ENCODE data around the gene MAP3K5.

DNA sequence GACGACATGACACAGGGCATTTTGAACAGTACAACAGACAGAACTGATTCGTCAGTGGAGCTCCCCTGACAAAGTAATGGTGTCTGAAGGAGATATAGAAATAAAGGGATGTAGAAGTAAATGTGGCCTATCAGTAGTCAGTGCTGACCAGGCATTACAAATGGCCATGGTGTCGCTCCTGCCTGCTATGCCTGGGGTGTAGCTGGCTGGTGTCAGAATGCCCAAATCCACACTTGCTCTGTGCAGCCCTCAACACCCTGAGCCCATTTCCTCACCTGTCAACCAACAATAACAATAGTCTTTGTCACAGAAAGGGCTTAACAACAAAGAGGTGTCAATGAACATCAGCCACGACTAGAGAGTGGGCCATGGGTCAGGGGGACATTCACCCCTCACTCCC lies 53.2 kb downstream of the MAP3K5 start:
- TF ChIP-seq, protein P1, sequence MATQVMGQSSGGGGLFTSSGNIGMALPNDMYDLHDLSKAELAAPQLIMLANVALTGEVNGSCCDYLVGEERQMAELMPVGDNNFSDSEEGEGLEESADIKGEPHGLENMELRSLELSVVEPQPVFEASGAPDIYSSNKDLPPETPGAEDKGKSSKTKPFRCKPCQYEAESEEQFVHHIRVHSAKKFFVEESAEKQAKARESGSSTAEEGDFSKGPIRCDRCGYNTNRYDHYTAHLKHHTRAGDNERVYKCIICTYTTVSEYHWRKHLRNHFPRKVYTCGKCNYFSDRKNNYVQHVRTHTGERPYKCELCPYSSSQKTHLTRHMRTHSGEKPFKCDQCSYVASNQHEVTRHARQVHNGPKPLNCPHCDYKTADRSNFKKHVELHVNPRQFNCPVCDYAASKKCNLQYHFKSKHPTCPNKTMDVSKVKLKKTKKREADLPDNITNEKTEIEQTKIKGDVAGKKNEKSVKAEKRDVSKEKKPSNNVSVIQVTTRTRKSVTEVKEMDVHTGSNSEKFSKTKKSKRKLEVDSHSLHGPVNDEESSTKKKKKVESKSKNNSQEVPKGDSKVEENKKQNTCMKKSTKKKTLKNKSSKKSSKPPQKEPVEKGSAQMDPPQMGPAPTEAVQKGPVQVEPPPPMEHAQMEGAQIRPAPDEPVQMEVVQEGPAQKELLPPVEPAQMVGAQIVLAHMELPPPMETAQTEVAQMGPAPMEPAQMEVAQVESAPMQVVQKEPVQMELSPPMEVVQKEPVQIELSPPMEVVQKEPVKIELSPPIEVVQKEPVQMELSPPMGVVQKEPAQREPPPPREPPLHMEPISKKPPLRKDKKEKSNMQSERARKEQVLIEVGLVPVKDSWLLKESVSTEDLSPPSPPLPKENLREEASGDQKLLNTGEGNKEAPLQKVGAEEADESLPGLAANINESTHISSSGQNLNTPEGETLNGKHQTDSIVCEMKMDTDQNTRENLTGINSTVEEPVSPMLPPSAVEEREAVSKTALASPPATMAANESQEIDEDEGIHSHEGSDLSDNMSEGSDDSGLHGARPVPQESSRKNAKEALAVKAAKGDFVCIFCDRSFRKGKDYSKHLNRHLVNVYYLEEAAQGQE (IDR thresholded peaks at IDR 0.05; ENCODE audit: insufficient read depth in 1 of 2, low read depth in 2 of 2, low read length in 2 of 2), result no peak
- TF ChIP-seq POLR2AphosphoS5 (IDR thresholded peaks at IDR 0.05; ENCODE audit: low read depth, low read length), result no peak
